ENCODE results near the gene ARL16. TPM values are rescaled to one million over a fixed set of nuclear protein-coding genes. Genes with fewer than 3 reads are reported as not detected.

Gene ARL16
- total and polyA plus RNA-seq, 2 of the 8 experiments (the other 6 are each of a cell fraction or from before 2014, with no cell fraction given), result 37.0 to 60.8 TPM

DNA sequence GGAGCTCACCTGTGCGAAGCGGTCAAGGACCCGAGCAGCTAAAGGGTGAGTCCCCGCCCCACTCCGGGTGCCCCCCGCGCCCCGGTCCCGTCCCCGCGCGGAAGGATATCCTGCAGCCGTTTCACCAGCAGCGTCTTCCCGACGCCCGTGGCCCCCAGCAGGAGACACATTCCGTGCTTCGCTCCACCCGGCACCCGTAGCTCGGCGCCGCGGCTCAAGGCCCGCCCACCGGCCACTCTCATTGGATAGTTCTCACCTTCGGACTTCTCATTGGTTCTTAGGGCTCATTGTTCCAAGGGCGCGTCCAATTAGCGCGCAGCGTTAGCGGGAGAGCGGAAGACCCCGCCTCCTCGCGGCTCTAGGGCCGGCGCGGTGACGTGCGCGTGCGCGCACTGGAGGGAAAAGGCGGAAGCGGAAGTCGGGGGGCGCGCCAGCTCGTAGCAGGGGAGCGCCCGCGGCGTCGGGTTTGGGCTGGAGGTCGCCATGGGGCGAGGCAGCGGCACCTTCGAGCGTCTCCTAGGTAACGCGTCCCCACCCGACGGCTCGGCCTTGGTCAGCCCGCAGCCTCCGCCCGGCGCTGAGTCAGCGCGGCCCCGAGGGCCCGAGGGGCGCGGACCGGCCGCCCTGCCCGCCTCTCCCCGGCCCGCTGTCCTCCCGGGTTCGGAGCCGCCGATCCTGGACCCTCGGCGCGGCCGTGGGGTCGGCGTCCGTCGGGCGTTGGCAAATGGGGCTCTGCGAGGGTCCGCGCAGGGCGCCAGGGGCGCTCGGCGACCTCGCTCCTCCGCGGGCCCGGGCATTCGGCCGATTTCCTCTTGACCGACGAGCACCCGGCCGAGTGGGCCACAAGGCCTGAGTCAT is at the start of gene ARL16, which contains the start of gene HGS (continued):
- TF ChIP-seq CBX5 (IDR thresholded peaks at IDR 0.05; ENCODE audit: low read depth, low read length), result no peak
- peak; percentile 93 for TF ChIP-seq TEAD4 (IDR thresholded peaks at IDR 0.05; ENCODE audit: low read depth, low read length)
- TF ChIP-seq PHF8 (conservative IDR thresholded peaks at IDR 0.05; ENCODE audit: low read depth, low read length), result peak; percentile 58
- TF ChIP-seq TAF1 (IDR thresholded peaks at IDR 0.05; ENCODE audit: low read depth, low read length), result peak; percentile 51; the same call in 1 of the 2 replicates
- TF ChIP-seq RBBP5 (IDR thresholded peaks at IDR 0.05; ENCODE audit: borderline replicate concordance, low read depth, low read length), result peak; percentile 66
- 0 out of 2 replicates have a peak, but pooled peaks have one; percentile 43 for TF ChIP-seq SP4 (IDR thresholded peaks at IDR 0.05; ENCODE audit: low read length)
- TF ChIP-seq TBP (IDR thresholded peaks at IDR 0.05; ENCODE audit: low read depth, low read length), result peak; percentile 31; the same call in 1 of the 2 replicates
- TF ChIP-seq CREB1 (IDR thresholded peaks at IDR 0.05), result peak; percentile 80
- TF ChIP-seq ASH2L (IDR thresholded peaks at IDR 0.05; ENCODE audit: low read length), result peak; percentile 38
- 0 out of 2 replicates have a peak, but pooled peaks have one; percentile 40 for TF ChIP-seq KDM5A (IDR thresholded peaks at IDR 0.05; ENCODE audit: low read length)
- no peak; a peak in 1 of 4 replicates for TF ChIP-seq HDAC2 (IDR thresholded peaks at IDR 0.05; ENCODE audit: borderline replicate concordance in 1 of 2, low read depth in 2 of 2, low read length in 2 of 2)
- TF ChIP-seq BACH1 (IDR thresholded peaks at IDR 0.05; ENCODE audit: low read length), result peak; percentile 16; the same call in 1 of the 2 replicates
- TF ChIP-seq, protein P1, sequence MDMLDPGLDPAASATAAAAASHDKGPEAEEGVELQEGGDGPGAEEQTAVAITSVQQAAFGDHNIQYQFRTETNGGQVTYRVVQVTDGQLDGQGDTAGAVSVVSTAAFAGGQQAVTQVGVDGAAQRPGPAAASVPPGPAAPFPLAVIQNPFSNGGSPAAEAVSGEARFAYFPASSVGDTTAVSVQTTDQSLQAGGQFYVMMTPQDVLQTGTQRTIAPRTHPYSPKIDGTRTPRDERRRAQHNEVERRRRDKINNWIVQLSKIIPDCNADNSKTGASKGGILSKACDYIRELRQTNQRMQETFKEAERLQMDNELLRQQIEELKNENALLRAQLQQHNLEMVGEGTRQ (IDR thresholded peaks at IDR 0.05; ENCODE audit: low read length), result no peak
- peak in 1 of 2 experiments; percentile 93; a peak in 3 of 4 replicates for TF ChIP-seq SIN3A (conservative IDR thresholded peaks at IDR 0.05 in 1 of 2, IDR thresholded peaks at IDR 0.05 in 1 of 2; ENCODE audit: low read depth in 1 of 2, low read length in 2 of 2)
- TF ChIP-seq CHD2 (IDR thresholded peaks at IDR 0.05; ENCODE audit: low read length), result peak; percentile 88
- TF ChIP-seq KDM4A (IDR thresholded peaks at IDR 0.05; ENCODE audit: low read depth, low read length, severe bottlenecking), result peak; percentile 71
